Head of caudate nucleus (tissue), 42 donors: ENCODE data around the gene LLGL1.

Experiments
- DNase-seq, 42 donors: peaks; one replicate each; pipeline versions ENCODE4 v3.0.0 to v3.0.0-alpha.2; 2020 to 2021; ENCODE audit warnings: mixed read lengths in 7 of 42
- intact Hi-C: fragments of 100-400 bp; cut with DNase I; formaldehyde crosslinking; loops from one replicate; pipeline ENCODE4 v1.15.0; 2022

Gene LLGL1

DNA sequence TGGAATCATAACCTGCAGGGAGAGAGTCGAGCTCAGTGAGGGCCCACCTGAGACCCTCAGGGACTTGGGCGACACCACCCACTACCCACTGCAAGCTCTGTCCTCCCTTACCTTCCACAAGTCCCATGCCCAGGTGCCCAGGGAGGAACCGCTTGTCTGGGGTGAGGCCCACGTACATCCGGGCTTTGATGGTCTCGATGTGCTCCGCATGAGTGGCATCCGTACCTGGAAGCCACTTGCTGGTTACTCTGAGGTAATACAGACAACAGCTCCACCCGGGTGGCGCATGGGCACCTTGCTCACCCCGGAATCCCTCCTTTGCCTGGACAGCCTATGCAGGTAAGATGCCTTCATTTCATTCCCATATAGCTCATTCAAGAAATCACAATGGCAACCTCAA, 59.9 kb downstream of the LLGL1 start:
- DNase-seq = no peak
- intact Hi-C loops = no loop called here

DNA sequence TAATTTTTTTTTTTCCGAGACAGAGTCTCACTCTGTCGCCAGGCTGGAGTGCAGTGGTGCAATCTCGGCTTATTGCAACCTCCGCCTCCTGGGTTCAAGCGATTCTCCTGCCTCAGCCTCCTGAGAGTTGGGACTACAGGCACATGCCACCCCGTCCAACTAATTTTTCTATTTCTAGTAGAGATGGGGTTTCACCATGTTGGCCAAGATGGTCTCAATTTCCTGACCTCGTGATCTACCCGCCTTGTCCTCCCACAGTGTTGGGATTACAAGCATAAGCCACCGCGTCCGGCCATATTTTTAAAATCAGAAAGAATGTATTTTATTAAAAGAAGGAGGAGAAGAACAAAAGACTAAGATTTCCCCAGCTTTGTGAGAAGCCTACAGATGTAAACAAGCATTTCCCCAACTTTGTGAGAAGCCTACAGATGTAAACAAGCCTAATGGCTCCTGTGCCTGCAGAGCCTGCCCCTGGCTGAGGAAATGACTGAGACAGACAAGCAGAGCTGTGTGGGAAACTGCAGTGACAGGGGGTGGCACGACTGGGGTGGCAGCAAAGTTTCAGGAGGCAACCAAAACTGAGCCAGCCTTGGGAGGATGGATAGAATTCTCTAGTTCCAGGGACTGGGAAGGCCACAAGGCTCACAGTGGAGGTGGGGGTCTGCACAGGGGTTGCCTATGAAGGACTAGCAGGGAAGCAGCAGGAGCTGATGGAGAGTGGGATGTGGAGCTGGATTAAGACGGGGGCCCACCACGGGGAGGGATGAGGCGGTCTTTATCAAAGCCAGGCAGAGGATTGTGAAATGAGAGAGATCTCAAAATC, 66.5 kb downstream of the LLGL1 start:
- intact Hi-C loops = no loop called here
- DNase-seq = no peak
